B cell (primary cell): ENCODE measurements around the gene CA14. TPM values are rescaled to one million over a fixed set of nuclear protein-coding genes. Genes with fewer than 3 reads are reported as not detected.

Experiments
- polyA plus RNA-seq: library from polyadenylated mRNA; depleted of rRNA; stranded (reverse); fragments of >200 nt; gene quantifications from 2 replicates; pipeline ENCODE4 v1.2.3, GENCODE V29; 2012
- small RNA-seq: library from RNA; depleted of rRNA; stranded (forward); fragments of <200 nt; gene quantifications from one replicate; pipeline ENCODE3, GENCODE V24; 2012; ENCODE audit warnings: low replicate concordance, low read depth; ENCODE audit not compliant: insufficient read length
- total RNA-seq, 2 donors: library from RNA; stranded (reverse); fragments of 120-200 nt in 1 of 2; gene quantifications; 1 replicate in 1 of 2; 2 replicates in 1 of 2; pipeline versions ENCODE4 v1.2.3 to v1.2.4, GENCODE V29; 2013 to 2022

The CA14 gene
- total and polyA plus RNA-seq, 2 donors (not counting 1 experiment from before 2014, with no cell fraction given): not detected

Small RNA genes within 50 kb of the gene (small RNA-seq; reads per million reads assigned to genes)
- gene RN7SL480P: not detected
- gene RNU2-17P: 4.0 reads per million, percentile 60 among the genes with 10 or more reads in this experiment

Other genes with a start within 250 kb of the CA14 start
- 3.3 and 4.1 TPM in 2 replicates for gene OTUD7B, start 247.0 kb upstream of the CA14 start, total RNA-seq
- gene OTUD7B, start 247.0 kb upstream of the CA14 start, polyA plus RNA-seq: 0.25 and 0.40 TPM in 2 replicates
- 49.1 and 50.0 TPM in 2 replicates for gene VPS45, start 190.0 kb upstream of the CA14 start, total RNA-seq
- 23.4 TPM in 2 replicates for gene VPS45, start 190.0 kb upstream of the CA14 start, polyA plus RNA-seq
- 182 and 186 TPM in 2 replicates for gene PLEKHO1, start 107.9 kb upstream of the CA14 start, total RNA-seq
- gene PLEKHO1, start 107.9 kb upstream of the CA14 start, polyA plus RNA-seq: 111 and 129 TPM in 2 replicates
- 42.4 and 47.1 TPM in 2 replicates for gene ANP32E, start 21.7 kb upstream of the CA14 start, total RNA-seq
- 5.1 and 10.7 TPM in 2 replicates for gene ANP32E, start 21.7 kb upstream of the CA14 start, polyA plus RNA-seq
- 134 and 135 TPM in 2 replicates for gene APH1A, start 11.2 kb downstream of the CA14 start, total RNA-seq
- gene APH1A, start 11.2 kb downstream of the CA14 start, polyA plus RNA-seq: 165 and 197 TPM in 2 replicates
- 0.76 and 1.5 TPM in 2 replicates for gene C1orf54, start 15.0 kb downstream of the CA14 start, total RNA-seq
- 2.1 and 3.0 TPM in 2 replicates for gene C1orf54, start 15.0 kb downstream of the CA14 start, polyA plus RNA-seq
- gene CIART, start 24.8 kb downstream of the CA14 start, total RNA-seq: 0.27 TPM in 1 of 2 replicates, not detected in the other
- gene CIART, start 24.8 kb downstream of the CA14 start, polyA plus RNA-seq: 0.46 and 0.74 TPM in 2 replicates
- 56.5 and 60.4 TPM in 2 replicates for gene MRPS21, start 36.1 kb downstream of the CA14 start, total RNA-seq
- 47.2 and 50.1 TPM in 2 replicates for gene MRPS21, start 36.1 kb downstream of the CA14 start, polyA plus RNA-seq
- 141 and 156 TPM in 2 replicates for gene PRPF3, start 63.8 kb downstream of the CA14 start, total RNA-seq
- gene PRPF3, start 63.8 kb downstream of the CA14 start, polyA plus RNA-seq: 83.1 and 104 TPM in 2 replicates
- gene RPRD2, start 106.4 kb downstream of the CA14 start, total RNA-seq: 49.1 and 51.4 TPM in 2 replicates
- 16.6 and 17.8 TPM in 2 replicates for gene RPRD2, start 106.4 kb downstream of the CA14 start, polyA plus RNA-seq
- 48.4 and 53.6 TPM in 2 replicates for gene TARS2, start 229.6 kb downstream of the CA14 start, total RNA-seq
- gene TARS2, start 229.6 kb downstream of the CA14 start, polyA plus RNA-seq: 30.4 and 42.2 TPM in 2 replicates